H1 (cell line): ENCODE measurements around the gene PSME2.

Experiments used
- POLR2AphosphoS5 ChIP-seq: IDR thresholded peaks from 2 replicates; pipeline ENCODE4 v1.6.1; 2011; ENCODE audit warnings: low read depth, low read length
- TF ChIP-seq, protein P1 (sequence below), 3 experiments: IDR thresholded peaks; 1 replicate in 2 of 3; 2 replicates in 1 of 3; pipeline versions ENCODE4 v1.5.1 to v1.6.1; 2011; ENCODE audit warnings: low read length in 3 of 3, mild to moderate bottlenecking in 3 of 3, inconsistent platforms in 2 of 3, low read depth in 1 of 3, moderate library complexity in 1 of 3; ENCODE audit not compliant: insufficient read depth in 1 of 3; ENCODE audit errors: control extremely low read depth in 1 of 3

- TF ChIP-seq, protein P1, sequence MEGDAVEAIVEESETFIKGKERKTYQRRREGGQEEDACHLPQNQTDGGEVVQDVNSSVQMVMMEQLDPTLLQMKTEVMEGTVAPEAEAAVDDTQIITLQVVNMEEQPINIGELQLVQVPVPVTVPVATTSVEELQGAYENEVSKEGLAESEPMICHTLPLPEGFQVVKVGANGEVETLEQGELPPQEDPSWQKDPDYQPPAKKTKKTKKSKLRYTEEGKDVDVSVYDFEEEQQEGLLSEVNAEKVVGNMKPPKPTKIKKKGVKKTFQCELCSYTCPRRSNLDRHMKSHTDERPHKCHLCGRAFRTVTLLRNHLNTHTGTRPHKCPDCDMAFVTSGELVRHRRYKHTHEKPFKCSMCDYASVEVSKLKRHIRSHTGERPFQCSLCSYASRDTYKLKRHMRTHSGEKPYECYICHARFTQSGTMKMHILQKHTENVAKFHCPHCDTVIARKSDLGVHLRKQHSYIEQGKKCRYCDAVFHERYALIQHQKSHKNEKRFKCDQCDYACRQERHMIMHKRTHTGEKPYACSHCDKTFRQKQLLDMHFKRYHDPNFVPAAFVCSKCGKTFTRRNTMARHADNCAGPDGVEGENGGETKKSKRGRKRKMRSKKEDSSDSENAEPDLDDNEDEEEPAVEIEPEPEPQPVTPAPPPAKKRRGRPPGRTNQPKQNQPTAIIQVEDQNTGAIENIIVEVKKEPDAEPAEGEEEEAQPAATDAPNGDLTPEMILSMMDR (IDR thresholded peaks at IDR 0.05; ENCODE audit: control extremely low read depth in 1 of 3, insufficient read depth in 1 of 3, low read depth in 1 of 3, low read length in 3 of 3): no peak
- no peak for TF ChIP-seq POLR2AphosphoS5
Observed at GRCh38 chr14:24186831-24187538, 40.6 kb upstream of the PSME2 start.
